NK-92 (cell line): Measurements from ENCODE around the gene SOX2.

ENCODE experiments used
- DNase-seq: peaks from one replicate; lab custom pipeline; 2025; ENCODE audit not compliant: unreplicated experiment; lab: John Stamatoyannopoulos, UW

SOX2 gene

GRCh38 chr3:181711325-181712135, at the start of gene SOX2:
Gene SOX2 (plus strand): TSS chr3:181711925. CDS start chr3:181712361, 436 bp downstream.
- DNase-seq = no peak

- no peak for DNase-seq
These were observed 28.2 kb upstream of the SOX2 start for GRCh38 chr3:181683563-181683962.

GRCh38 chr3:181687190-181687589, 24.5 kb upstream of the SOX2 start:
- DNase-seq = no peak

GRCh38 chr3:181687731-181688130, 24.0 kb upstream of the SOX2 start:
- DNase-seq = no peak

GRCh38 chr3:181689546-181689945, 22.2 kb upstream of the SOX2 start:
- DNase-seq = no peak

GRCh38 chr3:181690769-181691168, 21.0 kb upstream of the SOX2 start:
- no peak for DNase-seq

GRCh38 chr3:181691901-181692300, 19.8 kb upstream of the SOX2 start:
- no peak for DNase-seq

- DNase-seq = no peak
These were observed 19.2 kb upstream of the SOX2 start for GRCh38 chr3:181692311-181693145.

GRCh38 chr3:181693280-181693679, 18.4 kb upstream of the SOX2 start:
- no peak for DNase-seq

- no peak for DNase-seq
These were observed 16.7 kb upstream of the SOX2 start for GRCh38 chr3:181694805-181695660.

- DNase-seq = no peak
These were observed 15.8 kb upstream of the SOX2 start for GRCh38 chr3:181695661-181696491.

- no peak for DNase-seq
These were observed 15.0 kb upstream of the SOX2 start for GRCh38 chr3:181696626-181697230.

GRCh38 chr3:181698263-181698954, 13.3 kb upstream of the SOX2 start:
- no peak for DNase-seq

- DNase-seq = no peak
These were observed 12.4 kb upstream of the SOX2 start for GRCh38 chr3:181699171-181699903.

GRCh38 chr3:181700168-181701087, 11.3 kb upstream of the SOX2 start:
- DNase-seq = no peak

- no peak for DNase-seq
These were observed 10.6 kb upstream of the SOX2 start for GRCh38 chr3:181701096-181701495.

GRCh38 chr3:181703601-181704420, 7.9 kb upstream of the SOX2 start:
- DNase-seq = no peak
